Esophagus muscularis mucosa (tissue), 4 donors: ENCODE data around the gene PRKCE. TPM values are rescaled to one million over a fixed set of nuclear protein-coding genes. Genes with fewer than 3 reads are reported as not detected.

ENCODE experiments used
- DNase-seq: peaks from one replicate; pipeline ENCODE4 v3.0.0-alpha.2; 2017; ENCODE audit errors: extremely low spot score
- H3K27ac ChIP-seq, 4 donors: fragments of 200-600 bp; sonication (generic); replicated peaks in 1 of 4; 1 replicate in 3 of 4; 2 replicates in 1 of 4; pipeline ENCODE4 v1.5.1; 2016 to 2019; ENCODE audit warnings: mild to moderate bottlenecking in 1 of 4
- H3K27me3 ChIP-seq, 4 donors: fragments of 200-600 bp; sonication (generic); one replicate each; pipeline versions ENCODE4 v1.5.1 to v1.6.0; 2016 to 2019
- H3K36me3 ChIP-seq, 4 donors: fragments of 200-600 bp; sonication (generic); one replicate each; pipeline ENCODE4 v1.5.1; 2016 to 2019
- H3K4me1 ChIP-seq, 4 donors: fragments of 200-600 bp; sonication (generic); one replicate each; pipeline ENCODE4 v1.5.1; 2016 to 2019
- H3K4me3 ChIP-seq, 4 donors: fragments of 200-600 bp; sonication (generic); 1 replicate in 2 of 4; 2 replicates in 2 of 4; pipeline ENCODE4 v1.5.1; 2016 to 2019; ENCODE audit warnings: mild to moderate bottlenecking in 4 of 4, moderate library complexity in 1 of 4
- H3K9me3 ChIP-seq, 4 donors: fragments of 200-600 bp; sonication (generic); 1 replicate in 3 of 4; 2 replicates in 1 of 4; pipeline ENCODE4 v1.5.1; 2016 to 2019
- EP300 ChIP-seq: sonication (generic); formaldehyde crosslinking; IDR thresholded peaks from one replicate; pipeline ENCODE4 v1.6.1; 2017; ENCODE audit warnings: antibody characterized with exemption
- POLR2A ChIP-seq: fragments of 450-650 bp; IDR thresholded peaks from one replicate; pipeline ENCODE4 v1.6.1; 2017; ENCODE audit warnings: antibody characterized with exemption, moderate library complexity, mild to moderate bottlenecking, low read depth
- POLR2AphosphoS5 ChIP-seq, 2 donors: sonication (generic); formaldehyde crosslinking; IDR thresholded peaks; one replicate each; pipeline ENCODE4 v1.6.1; 2017; ENCODE audit warnings: antibody characterized with exemption in 2 of 2
- whole genome bisulfite sequencing: methylation state at CpG from one replicate; pipeline ENCODE4 v1.1.5; 2018; 5-methylcytosine and 5-hydroxymethylcytosine counted together
- intact Hi-C: fragments of 100-400 bp; cut with DNase I; formaldehyde crosslinking; loops from one replicate; pipeline ENCODE4 v1.15.1; 2023
- total RNA-seq, 4 donors: library from RNA; depleted of rRNA; stranded (reverse); fragments of >200 nt; gene quantifications; one replicate each; pipeline versions ENCODE4 v1.1.0 to v1.2.1, GENCODE V29; 2016
- TF ChIP-seq, protein P1 (sequence below), 3 experiments: fragments of 200-600 bp in 2 of 3; fragments of 450-650 bp in 1 of 3; sonication (generic) in 2 of 3; IDR thresholded peaks; one replicate each; pipeline ENCODE4 v1.5.1; 2017 to 2019; ENCODE audit warnings: antibody characterized with exemption in 3 of 3, mild to moderate bottlenecking in 2 of 3, moderate library complexity in 1 of 3

PRKCE gene
- total RNA-seq, 4 donors from 2014 or later, result 11.6 to 21.1 (median 13.0) TPM

DNA sequence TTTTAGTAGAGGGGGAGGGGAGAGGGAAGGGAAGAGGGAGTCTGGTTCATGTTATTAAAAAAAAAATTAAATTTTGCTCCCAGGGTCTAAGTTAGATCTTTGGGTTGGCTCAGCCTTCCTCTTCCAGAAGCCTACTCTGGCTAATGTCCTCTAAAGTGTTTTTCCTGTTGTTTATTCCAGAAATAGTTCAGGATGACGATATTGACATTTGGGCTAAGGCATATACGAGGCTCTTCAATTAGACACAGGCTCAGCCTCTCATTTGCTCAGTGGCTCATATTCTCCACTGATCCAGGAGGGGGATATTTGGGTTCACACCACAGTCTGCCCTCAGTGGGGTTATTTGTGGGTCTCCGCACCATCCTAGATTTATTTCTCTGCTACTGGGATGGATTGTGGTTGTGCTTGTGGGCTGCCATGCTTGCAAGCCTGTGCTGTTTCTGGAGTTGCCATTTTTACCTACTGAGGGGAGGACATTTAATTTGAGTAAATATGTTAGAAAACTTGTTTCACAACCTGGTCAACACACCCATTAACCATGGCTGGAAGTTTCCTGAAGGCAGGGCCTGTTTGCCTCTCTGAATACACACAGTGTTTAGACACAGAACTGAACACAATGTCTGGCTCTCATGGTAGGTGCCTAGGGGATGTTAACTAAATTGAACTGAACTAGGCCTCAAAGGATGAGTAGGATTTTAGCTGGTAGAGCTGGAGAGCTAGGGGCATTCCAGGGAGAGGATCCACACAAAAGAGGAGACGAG is 388.2 kb downstream of the PRKCE start:
- TF ChIP-seq, protein P1, sequence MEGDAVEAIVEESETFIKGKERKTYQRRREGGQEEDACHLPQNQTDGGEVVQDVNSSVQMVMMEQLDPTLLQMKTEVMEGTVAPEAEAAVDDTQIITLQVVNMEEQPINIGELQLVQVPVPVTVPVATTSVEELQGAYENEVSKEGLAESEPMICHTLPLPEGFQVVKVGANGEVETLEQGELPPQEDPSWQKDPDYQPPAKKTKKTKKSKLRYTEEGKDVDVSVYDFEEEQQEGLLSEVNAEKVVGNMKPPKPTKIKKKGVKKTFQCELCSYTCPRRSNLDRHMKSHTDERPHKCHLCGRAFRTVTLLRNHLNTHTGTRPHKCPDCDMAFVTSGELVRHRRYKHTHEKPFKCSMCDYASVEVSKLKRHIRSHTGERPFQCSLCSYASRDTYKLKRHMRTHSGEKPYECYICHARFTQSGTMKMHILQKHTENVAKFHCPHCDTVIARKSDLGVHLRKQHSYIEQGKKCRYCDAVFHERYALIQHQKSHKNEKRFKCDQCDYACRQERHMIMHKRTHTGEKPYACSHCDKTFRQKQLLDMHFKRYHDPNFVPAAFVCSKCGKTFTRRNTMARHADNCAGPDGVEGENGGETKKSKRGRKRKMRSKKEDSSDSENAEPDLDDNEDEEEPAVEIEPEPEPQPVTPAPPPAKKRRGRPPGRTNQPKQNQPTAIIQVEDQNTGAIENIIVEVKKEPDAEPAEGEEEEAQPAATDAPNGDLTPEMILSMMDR (IDR thresholded peaks at IDR 0.05), result no peak
- TF ChIP-seq POLR2AphosphoS5 (IDR thresholded peaks at IDR 0.05) (no peak), EP300 (no peak), POLR2A (no peak)
- Histone ChIP-seq H3K4me3 (no peak overlapping the region), H3K27me3 (no peaks in the 10 kb centered on the region), H3K4me1 (peaks cover 0 to 19% (median 3%) of the 10 kb centered on the region in 4 donors), H3K27ac (no peak overlapping the region), H3K9me3 (no peaks in the 10 kb centered on the region), H3K36me3 (no peaks in the 10 kb centered on the region)
- no peak for DNase-seq
- intact Hi-C loops, result no loop called here
- 88% methylated on average over 4 of the region's 4 CpGs for WGBS

DNA sequence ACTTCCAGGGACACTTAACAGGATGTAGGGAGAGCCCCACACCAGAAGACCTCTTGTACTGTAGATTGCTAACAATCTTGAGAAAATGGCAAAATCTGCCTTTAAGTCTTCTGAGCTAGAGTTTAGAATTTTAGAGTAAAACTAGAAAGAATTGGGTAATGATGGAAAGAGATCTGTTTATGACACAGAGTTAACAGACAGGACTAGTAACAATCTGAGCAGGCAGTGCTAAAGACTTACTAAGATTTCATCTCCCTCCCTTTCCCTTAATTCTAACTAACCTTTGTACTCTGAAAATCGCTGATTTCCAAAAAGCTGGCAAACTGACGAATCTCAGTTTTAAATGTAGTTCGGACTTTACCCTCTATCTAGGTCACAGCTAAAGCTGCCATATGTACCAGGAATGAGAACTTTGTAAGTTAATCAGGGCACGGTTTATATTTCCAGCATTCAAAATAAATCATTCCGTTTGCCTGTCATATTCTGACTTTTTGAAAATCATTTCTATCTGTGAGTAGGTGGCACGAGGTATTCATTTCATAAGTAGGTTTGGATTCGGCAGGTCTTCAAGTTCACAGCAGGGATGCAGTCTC is 389.2 kb downstream of the PRKCE start:
- no peaks in the 10 kb centered on the region for H3K27me3 ChIP-seq
- H3K4me3 ChIP-seq, result no peak overlapping the region
- TF ChIP-seq EP300, result no peak
- no peak for TF ChIP-seq POLR2AphosphoS5 (IDR thresholded peaks at IDR 0.05)
- DNase-seq, result no peak
- WGBS, result 89% methylated on average over 7 of the region's 7 CpGs
- no peak overlapping the region for H3K27ac ChIP-seq
- no peaks in the 10 kb centered on the region for H3K36me3 ChIP-seq
- intact Hi-C loops, result no loop called here
- peaks cover 0 to 15% (median 3%) of the 10 kb centered on the region in 4 donors for H3K4me1 ChIP-seq
- no peaks in the 10 kb centered on the region for H3K9me3 ChIP-seq

DNA sequence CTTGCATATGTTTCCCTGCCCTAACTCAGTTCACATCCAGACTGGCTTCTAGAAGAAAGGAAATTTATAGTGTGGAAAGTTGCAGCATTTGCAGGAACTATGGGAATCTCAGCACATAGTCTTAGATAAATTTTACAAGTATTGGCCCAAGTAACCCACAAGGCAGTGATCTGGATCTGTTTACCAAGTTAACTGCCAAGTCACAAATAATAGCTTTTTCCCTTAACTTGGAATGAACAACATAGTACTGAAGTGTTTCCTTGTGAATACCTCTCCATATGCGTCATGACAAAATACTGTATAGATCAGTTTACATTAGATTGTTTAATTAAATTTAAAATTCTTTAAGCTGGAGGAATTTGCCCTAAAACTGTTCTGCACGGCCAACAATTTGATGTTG is 390.0 kb downstream of the PRKCE start:
- TF ChIP-seq EP300, result no peak
- no peak for TF ChIP-seq POLR2AphosphoS5 (IDR thresholded peaks at IDR 0.05)
- TF ChIP-seq, protein P1 (IDR thresholded peaks at IDR 0.05), result no peak
- TF ChIP-seq POLR2A, result no peak
- no peak overlapping the region for H3K4me3 ChIP-seq
- H3K27ac ChIP-seq, result no peak overlapping the region
- DNase-seq, result no peak
- peaks cover 0 to 15% (median 3%) of the 10 kb centered on the region in 4 donors for H3K4me1 ChIP-seq
- no peaks in the 10 kb centered on the region for H3K27me3 ChIP-seq
- H3K36me3 ChIP-seq, result no peaks in the 10 kb centered on the region
- H3K9me3 ChIP-seq, result no peaks in the 10 kb centered on the region
- intact Hi-C loops, result no loop called here
- 76% methylated on average over 2 of the region's 2 CpGs for WGBS

DNA sequence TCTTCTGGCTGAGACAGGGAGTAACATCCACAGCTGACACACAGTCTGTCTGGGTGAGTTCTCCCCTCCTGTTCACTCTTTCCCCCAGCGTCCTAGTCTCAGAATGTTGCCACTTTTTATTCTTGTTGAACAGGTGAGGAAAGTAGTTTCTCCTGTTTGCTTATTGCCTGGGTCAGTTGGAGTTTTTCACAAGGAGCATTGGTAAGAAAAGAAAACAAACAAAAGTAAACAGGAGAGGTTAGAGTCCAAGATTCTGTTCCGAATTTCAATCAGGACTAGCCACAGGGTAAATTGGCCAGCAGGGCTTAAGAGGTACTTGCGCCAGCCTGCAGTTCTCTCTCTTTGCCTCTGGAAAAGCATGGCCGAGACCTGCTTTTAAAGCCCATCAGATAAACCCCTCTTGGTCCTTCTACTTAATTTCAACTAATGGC is 390.7 kb downstream of the PRKCE start:
- Histone ChIP-seq H3K27ac (no peak overlapping the region), H3K9me3 (no peaks in the 10 kb centered on the region), H3K4me1 (peaks cover 0 to 15% (median 3%) of the 10 kb centered on the region in 4 donors), H3K27me3 (no peaks in the 10 kb centered on the region), H3K36me3 (no peaks in the 10 kb centered on the region), H3K4me3 (no peak overlapping the region)
- intact Hi-C loops, result no loop called here
- 91% methylated on average over 4 of the region's 4 CpGs for WGBS
- no peak for DNase-seq
- TF ChIP-seq EP300 (no peak), POLR2AphosphoS5 (IDR thresholded peaks at IDR 0.05) (no peak), POLR2A (no peak)
- TF ChIP-seq, protein P1 (IDR thresholded peaks at IDR 0.05), result no peak

DNA sequence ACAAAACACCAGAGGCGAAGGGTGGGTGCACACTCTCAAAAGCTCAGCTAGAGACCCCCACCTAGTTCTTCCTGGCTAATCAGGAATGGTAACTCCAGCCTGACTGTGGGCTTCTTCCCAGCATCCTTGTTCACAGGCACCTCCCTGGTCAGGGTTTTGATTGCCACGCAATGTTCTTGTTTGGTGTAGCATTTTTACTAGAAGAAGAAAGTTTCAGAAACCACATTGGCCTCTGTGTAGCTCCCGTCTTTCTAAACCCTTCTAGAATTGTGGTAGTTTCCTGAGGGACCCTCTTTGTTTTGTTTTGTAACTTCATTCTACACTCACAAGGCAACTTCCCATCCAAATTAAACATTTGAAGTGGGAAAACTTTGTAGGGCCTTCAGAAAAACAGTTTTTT is 391.2 kb downstream of the PRKCE start:
- intact Hi-C loops, result no loop called here
- DNase-seq, result no peak
- TF ChIP-seq POLR2AphosphoS5 (IDR thresholded peaks at IDR 0.05) (no peak), EP300 (no peak), POLR2A (no peak)
- TF ChIP-seq, protein P1 (IDR thresholded peaks at IDR 0.05), result no peak
- Histone ChIP-seq H3K9me3 (no peaks in the 10 kb centered on the region), H3K27me3 (no peaks in the 10 kb centered on the region), H3K4me1 (peaks cover 0 to 11% (median 3%) of the 10 kb centered on the region in 4 donors), H3K4me3 (no peak overlapping the region), H3K36me3 (no peaks in the 10 kb centered on the region), H3K27ac (no peak overlapping the region)
- WGBS, result 89% methylated on average over 3 of the region's 3 CpGs
